ENCODE results near the gene ASB4. TPM values are rescaled to one million over a fixed set of nuclear protein-coding genes. Genes with fewer than 3 reads are reported as not detected.

Gene ASB4
- total RNA-seq, 1 donor: not detected

DNA sequence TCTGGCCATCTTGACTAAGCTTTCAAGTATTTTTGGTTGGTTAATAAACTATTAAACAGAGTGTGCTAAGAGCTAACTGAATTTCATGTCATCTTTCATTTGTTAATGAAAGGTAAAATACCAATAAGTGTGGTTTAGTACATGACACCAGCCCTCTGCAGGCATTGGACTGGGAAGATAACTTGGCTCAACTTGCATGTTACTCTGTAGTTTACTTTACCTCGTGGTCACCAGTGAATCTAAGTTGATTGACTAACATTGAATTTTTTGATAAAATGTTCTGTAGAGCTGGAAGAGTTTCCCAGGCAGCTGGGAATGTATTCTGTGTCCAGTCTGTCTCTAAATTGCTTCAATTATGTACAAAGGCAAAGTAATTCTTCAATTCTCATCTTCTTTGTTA is 49.9 kb downstream of the ASB4 start:
- TF ChIP-seq, protein P1, sequence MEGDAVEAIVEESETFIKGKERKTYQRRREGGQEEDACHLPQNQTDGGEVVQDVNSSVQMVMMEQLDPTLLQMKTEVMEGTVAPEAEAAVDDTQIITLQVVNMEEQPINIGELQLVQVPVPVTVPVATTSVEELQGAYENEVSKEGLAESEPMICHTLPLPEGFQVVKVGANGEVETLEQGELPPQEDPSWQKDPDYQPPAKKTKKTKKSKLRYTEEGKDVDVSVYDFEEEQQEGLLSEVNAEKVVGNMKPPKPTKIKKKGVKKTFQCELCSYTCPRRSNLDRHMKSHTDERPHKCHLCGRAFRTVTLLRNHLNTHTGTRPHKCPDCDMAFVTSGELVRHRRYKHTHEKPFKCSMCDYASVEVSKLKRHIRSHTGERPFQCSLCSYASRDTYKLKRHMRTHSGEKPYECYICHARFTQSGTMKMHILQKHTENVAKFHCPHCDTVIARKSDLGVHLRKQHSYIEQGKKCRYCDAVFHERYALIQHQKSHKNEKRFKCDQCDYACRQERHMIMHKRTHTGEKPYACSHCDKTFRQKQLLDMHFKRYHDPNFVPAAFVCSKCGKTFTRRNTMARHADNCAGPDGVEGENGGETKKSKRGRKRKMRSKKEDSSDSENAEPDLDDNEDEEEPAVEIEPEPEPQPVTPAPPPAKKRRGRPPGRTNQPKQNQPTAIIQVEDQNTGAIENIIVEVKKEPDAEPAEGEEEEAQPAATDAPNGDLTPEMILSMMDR (IDR thresholded peaks at IDR 0.05; ENCODE audit: insufficient read depth, low read depth, low read length): no peak
- DNase-seq (ENCODE audit: low read depth): no peak

DNA sequence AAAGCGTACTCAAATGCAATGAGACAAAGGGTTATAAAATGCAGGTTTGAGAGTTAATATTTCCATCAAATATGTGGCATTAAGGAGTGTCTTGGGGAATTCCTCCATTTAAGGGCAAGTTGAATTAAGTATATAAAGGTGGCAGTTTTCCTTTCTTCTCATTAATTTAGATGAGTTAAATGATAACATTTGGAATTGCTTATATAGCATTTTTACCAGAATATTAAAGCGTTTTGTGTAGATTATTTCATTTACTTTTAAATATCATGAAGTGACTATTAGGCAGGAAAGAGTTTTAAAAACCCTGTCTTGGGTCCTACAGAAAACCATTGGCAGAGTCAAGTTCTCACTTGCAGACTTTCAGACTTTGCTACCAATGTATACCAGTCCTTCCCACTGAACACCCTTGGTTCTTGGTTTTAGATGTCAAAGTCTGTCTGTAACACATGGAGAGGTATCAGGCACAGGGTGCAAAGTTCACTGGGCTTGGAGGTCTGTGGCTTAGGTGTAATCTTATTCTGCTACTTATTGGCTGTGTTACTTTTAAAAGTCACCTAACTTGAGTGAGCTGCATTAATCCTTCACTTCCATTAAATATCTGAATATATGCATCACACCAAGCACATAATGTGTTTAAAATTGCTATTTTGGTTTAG is 51.0 kb downstream of the ASB4 start:
- DNase-seq (ENCODE audit: low read depth): no peak
- TF ChIP-seq, protein P1 (IDR thresholded peaks at IDR 0.05; ENCODE audit: insufficient read depth, low read depth, low read length): no peak
- no peak overlapping the region for H3K4me3 ChIP-seq (ENCODE audit: low read depth, low read length)

More for the DNA sequence above, 49.9 kb downstream of the ASB4 start:
- no peak overlapping the region for H3K4me3 ChIP-seq (ENCODE audit: low read depth, low read length)

DNA sequence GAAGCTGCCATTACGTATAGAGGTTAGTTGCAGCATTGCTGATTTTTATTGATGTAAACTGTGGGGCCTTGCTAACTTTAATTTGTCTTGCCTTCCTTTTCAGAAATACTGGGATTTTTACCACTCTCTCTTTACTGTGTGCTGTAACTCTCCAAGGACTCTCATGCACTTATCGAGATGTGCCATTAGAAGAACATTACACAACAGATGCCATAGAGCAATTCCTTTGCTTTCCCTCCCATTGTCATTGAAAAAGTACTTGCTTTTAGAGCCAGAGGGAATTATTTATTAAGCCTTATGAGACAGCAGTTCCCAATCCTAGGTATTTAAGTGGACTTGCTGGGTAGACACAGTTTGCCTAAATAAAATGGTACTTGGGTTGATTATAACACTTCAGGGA is 51.7 kb downstream of the ASB4 start:
- TF ChIP-seq, protein P1 (IDR thresholded peaks at IDR 0.05; ENCODE audit: insufficient read depth, low read depth, low read length): no peak
- no peak for DNase-seq (ENCODE audit: low read depth)
- H3K4me3 ChIP-seq (ENCODE audit: low read depth, low read length): no peak overlapping the region

DNA sequence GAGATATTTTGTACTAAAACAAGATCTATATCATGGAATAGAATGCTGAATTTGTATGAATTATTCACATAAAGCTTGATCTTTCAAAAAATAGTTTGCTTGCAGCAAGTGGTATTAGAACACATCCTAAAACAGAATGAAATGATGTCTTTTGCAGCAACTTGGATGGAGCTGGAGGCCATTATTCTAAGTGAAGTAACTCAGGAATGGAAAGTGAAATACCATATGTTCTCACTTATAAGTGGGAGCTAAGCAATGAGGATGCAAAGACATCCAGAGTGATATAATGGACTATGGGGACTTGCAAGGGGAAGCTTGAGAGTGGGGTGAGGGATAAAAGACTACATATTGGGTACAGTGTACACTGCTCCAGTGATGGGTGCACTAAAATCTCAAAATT is 53.7 kb downstream of the ASB4 start:
- TF ChIP-seq, protein P1 (IDR thresholded peaks at IDR 0.05; ENCODE audit: insufficient read depth, low read depth, low read length): no peak
- no peak for DNase-seq (ENCODE audit: low read depth)
- H3K4me3 ChIP-seq (ENCODE audit: low read depth, low read length): no peak overlapping the region

DNA sequence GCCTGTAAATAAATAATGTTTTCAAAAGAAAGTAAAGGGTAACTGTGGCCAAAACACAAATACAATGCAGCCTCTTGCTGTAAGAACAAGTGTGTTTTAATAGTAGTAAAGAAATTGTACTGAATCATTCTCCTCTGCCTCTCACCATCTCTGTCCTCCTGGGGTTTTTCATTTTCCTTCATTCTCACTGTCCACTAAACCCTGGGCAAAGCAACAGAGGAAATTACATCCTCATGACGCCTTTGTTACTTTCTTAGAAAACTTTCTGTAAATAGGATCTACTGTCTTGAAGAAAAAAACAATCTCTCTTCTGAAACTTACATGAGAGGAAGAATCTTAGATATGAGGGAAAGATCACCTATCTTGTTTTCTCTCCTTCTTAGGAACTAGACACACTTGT is 54.6 kb downstream of the ASB4 start:
- no peak overlapping the region for H3K4me3 ChIP-seq (ENCODE audit: low read depth, low read length)
- TF ChIP-seq, protein P1 (IDR thresholded peaks at IDR 0.05; ENCODE audit: insufficient read depth, low read depth, low read length): no peak
- no peak for DNase-seq (ENCODE audit: low read depth)

DNA sequence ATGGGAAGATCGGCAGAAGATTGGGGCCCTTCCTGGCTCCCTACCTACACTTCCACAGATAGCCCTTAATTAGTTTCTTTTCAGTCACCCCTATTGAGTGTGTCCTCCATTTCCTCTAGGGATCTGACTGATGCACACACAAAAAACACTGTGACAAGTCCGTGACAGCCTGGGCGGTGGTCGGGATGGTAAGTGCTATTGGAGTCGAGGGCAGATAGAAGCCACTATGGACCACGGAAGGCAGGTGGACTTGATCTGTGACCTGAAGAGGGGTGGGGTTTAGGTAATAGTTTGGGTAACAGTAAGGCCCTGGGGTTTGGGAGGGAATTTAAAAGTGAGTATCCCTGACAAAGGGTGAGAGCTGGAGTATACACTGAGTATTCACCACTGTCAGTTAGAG is 57.6 kb downstream of the ASB4 start:
- TF ChIP-seq, protein P1 (IDR thresholded peaks at IDR 0.05; ENCODE audit: insufficient read depth, low read depth, low read length): no peak
- no peak overlapping the region for H3K4me3 ChIP-seq (ENCODE audit: low read depth, low read length)
- no peak for DNase-seq (ENCODE audit: low read depth)

DNA sequence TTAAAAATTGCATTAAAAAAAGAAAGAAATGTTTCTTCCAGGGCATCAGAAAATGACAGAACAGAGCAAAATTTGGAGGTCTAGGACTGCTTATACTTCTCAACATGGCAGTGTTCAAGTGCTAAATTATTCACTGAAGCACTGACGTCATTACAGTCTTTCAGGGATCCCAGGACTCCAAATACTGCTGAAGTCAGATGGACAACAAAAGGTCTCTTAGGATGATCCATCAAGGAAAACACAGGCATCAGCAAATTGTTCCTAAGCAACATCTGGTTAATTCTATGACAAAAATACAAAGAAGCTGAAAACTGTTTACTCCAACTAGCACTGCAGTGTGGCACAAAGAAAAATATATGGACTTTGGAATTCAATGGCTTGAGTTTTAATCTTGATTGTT is 58.4 kb downstream of the ASB4 start:
- no peak for DNase-seq (ENCODE audit: low read depth)
- no peak overlapping the region for H3K4me3 ChIP-seq (ENCODE audit: low read depth, low read length)
- TF ChIP-seq, protein P1 (IDR thresholded peaks at IDR 0.05; ENCODE audit: insufficient read depth, low read depth, low read length): no peak

All from fibroblast of villous mesenchyme (primary cell).